Chondrocyte (in vitro differentiated cells): ENCODE data around the gene RAPGEF5. TPM values are rescaled to one million over a fixed set of nuclear protein-coding genes. Genes with fewer than 3 reads are reported as not detected.
A peak's percentile ranks its signal among the peaks of the same experiment; 100 is the strongest.

Experiments
- DNase-seq: peaks from one replicate; pipeline ENCODE4 v3.0.0; 2021; ENCODE audit warnings: mixed read lengths, low spot score
- H3K27ac Mint-ChIP-seq: one replicate; pipeline ENCODE4 v1.8.0; 2021; ENCODE audit warnings: mild to moderate bottlenecking, moderate library complexity, mixed read lengths; ENCODE audit not compliant: unreplicated experiment
- H3K27me3 Mint-ChIP-seq: 2 replicates; pipeline ENCODE4 v1.8.0; 2021; ENCODE audit warnings: low read depth, mixed read lengths
- H3K36me3 Mint-ChIP-seq: 2 replicates; pipeline ENCODE4 v1.8.0; 2021; ENCODE audit warnings: low read depth, mixed read lengths
- H3K4me1 Mint-ChIP-seq: 2 replicates; pipeline ENCODE4 v1.8.0; 2021; ENCODE audit warnings: low read depth, mild to moderate bottlenecking, mixed read lengths
- H3K4me3 Mint-ChIP-seq: one replicate; pipeline ENCODE4 v1.8.0; 2021; ENCODE audit warnings: mild to moderate bottlenecking, moderate library complexity, mixed read lengths; ENCODE audit not compliant: unreplicated experiment
- H3K9me3 Mint-ChIP-seq: 2 replicates; pipeline ENCODE4 v1.8.0; 2021; ENCODE audit warnings: low read depth, mixed read lengths
- CTCF ChIP-seq: fragments of 200-600 bp; sonication (generic); IDR thresholded peaks from 2 replicates; pipeline ENCODE4 v1.5.0; 2021; ENCODE audit warnings: antibody characterized with exemption, mild to moderate bottlenecking, moderate library complexity
- total RNA-seq: library from RNA; stranded (reverse); gene quantifications from 3 replicates; pipeline ENCODE4 v1.2.1, GENCODE V29; 2021

The RAPGEF5 gene
- total RNA-seq, 1 donor from 2014 or later = 2.2 TPM

- Mint-ChIP-seq H3K27ac (no peak overlapping the region), H3K4me3 (no peak overlapping the region), H3K9me3 (no peaks in the 10 kb centered on the region), H3K27me3 (no peaks in the 10 kb centered on the region), H3K36me3 (no peaks in the 10 kb centered on the region), H3K4me1 (peaks cover 12% of the 10 kb centered on the region)
- no peak for DNase-seq
- no peak for TF ChIP-seq CTCF
Measured at GRCh38 chr7:22128528-22128920, 228.4 kb downstream of the RAPGEF5 start.

- no peaks in the 10 kb centered on the region for H3K27me3 Mint-ChIP-seq
- DNase-seq = no peak
- no peak overlapping the region for H3K4me3 Mint-ChIP-seq
- no peaks in the 10 kb centered on the region for H3K36me3 Mint-ChIP-seq
- H3K9me3 Mint-ChIP-seq = no peaks in the 10 kb centered on the region
- peaks cover 12% of the 10 kb centered on the region for H3K4me1 Mint-ChIP-seq
- TF ChIP-seq CTCF = no peak
- no peak overlapping the region for H3K27ac Mint-ChIP-seq
Measured at GRCh38 chr7:22127835-22128527, 229.0 kb downstream of the RAPGEF5 start.

- Mint-ChIP-seq H3K36me3 (no peaks in the 10 kb centered on the region), H3K27me3 (peaks cover 3% of the 10 kb centered on the region), H3K4me1 (peaks cover 12% of the 10 kb centered on the region), H3K27ac (no peak overlapping the region), H3K4me3 (no peak overlapping the region), H3K9me3 (no peaks in the 10 kb centered on the region)
- DNase-seq = no peak
- TF ChIP-seq CTCF = no peak
Measured at GRCh38 chr7:22125436-22125835, 231.5 kb downstream of the RAPGEF5 start.

GRCh38 chr7:22124941-22125340, 232.0 kb downstream of the RAPGEF5 start:
- peak overlapping the region; percentile 68 for H3K27ac Mint-ChIP-seq
- DNase-seq = no peak
- peaks cover 12% of the 10 kb centered on the region for H3K4me1 Mint-ChIP-seq
- H3K36me3 Mint-ChIP-seq = no peaks in the 10 kb centered on the region
- no peaks in the 10 kb centered on the region for H3K9me3 Mint-ChIP-seq
- H3K27me3 Mint-ChIP-seq = peaks cover 3% of the 10 kb centered on the region
- no peak for TF ChIP-seq CTCF
- H3K4me3 Mint-ChIP-seq = peak overlapping the region; percentile 24

GRCh38 chr7:22123139-22123538, 233.8 kb downstream of the RAPGEF5 start:
- Mint-ChIP-seq H3K36me3 (no peaks in the 10 kb centered on the region), H3K27me3 (peaks cover 3% of the 10 kb centered on the region), H3K9me3 (no peaks in the 10 kb centered on the region), H3K4me1 (peaks cover 12% of the 10 kb centered on the region), H3K4me3 (no peak overlapping the region), H3K27ac (no peak overlapping the region)
- DNase-seq = no peak
- no peak for TF ChIP-seq CTCF
